Glomerular endothelial cell (primary cell): ENCODE measurements around the gene RBMS3. TPM values are rescaled to one million over a fixed set of nuclear protein-coding genes. Genes with fewer than 3 reads are reported as not detected.
"Not testable (repeated sequence)": the region's sequence is repeated elsewhere in the genome, so short reads cannot be mapped to it uniquely, and the experiment has no call there.

Source experiments
- DNase-seq: peaks from one replicate; pipeline ENCODE4 v3.0.0-alpha.2; 2011; ENCODE audit warnings: low read depth, low spot score; ENCODE audit errors: extremely low read depth
- total RNA-seq: library from RNA; depleted of rRNA; stranded (reverse); fragments of >200 nt; gene quantifications from 2 replicates; pipeline ENCODE4 v1.2.3, GENCODE V29; 2015

RBMS3 gene
- total RNA-seq, 1 donor from 2014 or later, result 36.8 TPM

- DNase-seq, result no peak
Observed at GRCh38 chr3:29649815-29650547, 369.1 kb downstream of the RBMS3 start.

- DNase-seq, result no peak
Observed at GRCh38 chr3:29653680-29654079, 372.8 kb downstream of the RBMS3 start.

GRCh38 chr3:29655015-29655747, 374.3 kb downstream of the RBMS3 start:
- no peak for DNase-seq

- no peak for DNase-seq
Observed at GRCh38 chr3:29665688-29666087, 384.8 kb downstream of the RBMS3 start.

GRCh38 chr3:29668233-29668632, 387.4 kb downstream of the RBMS3 start:
- no peak for DNase-seq

- DNase-seq, result no peak
Observed at GRCh38 chr3:29668728-29669127, 387.9 kb downstream of the RBMS3 start.

GRCh38 chr3:29670476-29670875, 389.6 kb downstream of the RBMS3 start:
- DNase-seq, result not testable (repeated sequence)

- DNase-seq, result no peak
Observed at GRCh38 chr3:29677421-29677820, 396.6 kb downstream of the RBMS3 start.

- no peak for DNase-seq
Observed at GRCh38 chr3:29679944-29680343, 399.1 kb downstream of the RBMS3 start.

- DNase-seq, result no peak
Observed at GRCh38 chr3:29683018-29683993, 402.4 kb downstream of the RBMS3 start.

GRCh38 chr3:29686889-29687592, 406.2 kb downstream of the RBMS3 start:
- DNase-seq, result no peak

- no peak for DNase-seq
Observed at GRCh38 chr3:29690686-29691353, 409.9 kb downstream of the RBMS3 start.

GRCh38 chr3:29693863-29694262, 413.0 kb downstream of the RBMS3 start:
- DNase-seq, result no peak

GRCh38 chr3:29694331-29694730, 413.5 kb downstream of the RBMS3 start:
- DNase-seq, result no peak

- DNase-seq, result no peak
Observed at GRCh38 chr3:29694783-29695182, 413.9 kb downstream of the RBMS3 start.

- no peak for DNase-seq
Observed at GRCh38 chr3:29695201-29695600, 414.3 kb downstream of the RBMS3 start.

- no peak for DNase-seq
Observed at GRCh38 chr3:29695643-29696198, 414.9 kb downstream of the RBMS3 start.

- DNase-seq, result no peak
Observed at GRCh38 chr3:29696311-29696710, 415.4 kb downstream of the RBMS3 start.

GRCh38 chr3:29697989-29698388, 417.1 kb downstream of the RBMS3 start:
- DNase-seq, result no peak

GRCh38 chr3:29700256-29700655, 419.4 kb downstream of the RBMS3 start:
- DNase-seq, result no peak
